ENCODE results near the gene C11orf68. TPM values are rescaled to one million over a fixed set of nuclear protein-coding genes. Genes with fewer than 3 reads are reported as not detected.

C11orf68 gene
- total RNA-seq, 4 donors from 2014 or later, result 19.4 to 38.4 (median 33.3) TPM

DNA sequence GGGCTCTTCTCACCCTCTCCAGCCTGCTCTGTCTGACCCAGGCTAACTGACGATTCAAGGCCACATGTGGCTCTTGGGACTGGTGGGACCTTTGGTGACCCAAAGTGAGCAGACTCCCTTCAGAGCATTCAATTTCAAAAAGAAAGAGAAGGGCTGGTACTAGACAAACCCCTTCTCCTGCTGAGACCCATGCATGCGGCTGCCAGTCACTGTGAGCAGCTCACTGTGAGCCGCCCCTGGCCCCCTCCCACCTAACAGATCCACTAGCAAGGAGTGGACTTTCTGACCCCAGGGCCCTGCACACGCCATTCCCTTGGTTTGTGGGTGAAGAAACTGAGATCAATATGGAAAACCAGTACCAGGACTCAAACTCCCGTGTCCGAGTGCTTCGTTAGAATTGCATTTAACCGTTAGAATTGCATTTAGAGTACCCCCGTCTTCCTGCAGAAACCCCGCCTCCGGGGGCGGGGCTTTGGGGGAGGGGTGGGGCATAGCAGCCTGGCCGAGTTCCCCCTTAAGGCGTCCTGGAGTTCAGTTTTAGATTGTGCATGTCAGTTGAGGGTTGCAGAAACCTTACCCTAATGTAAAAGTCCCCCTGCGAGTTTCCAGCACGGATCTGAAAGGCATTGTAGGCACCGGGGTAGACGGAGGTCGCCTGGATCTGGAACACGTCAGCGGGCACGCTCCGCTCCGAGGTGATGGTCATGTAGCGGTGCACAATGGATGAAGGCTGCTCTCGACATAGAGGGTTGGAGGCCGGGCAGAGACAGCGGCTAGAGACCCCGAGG is 51.4 kb downstream of the C11orf68 start:
- no peaks in the 10 kb centered on the region for H3K9me3 ChIP-seq
- WGBS, 2 donors (ENCODE audit: low coverage in 1 of 2), result 50 to 72% methylated on average over 4 to 14 of the region's 29 CpGs
- peak overlapping the region in 3 of 4 donors; percentile 12 to 98 (median 42) for H3K27ac ChIP-seq
- ATAC-seq, result no peak
- TF ChIP-seq EP300 (IDR thresholded peaks at IDR 0.05), result no peak
- TF ChIP-seq, protein P1, sequence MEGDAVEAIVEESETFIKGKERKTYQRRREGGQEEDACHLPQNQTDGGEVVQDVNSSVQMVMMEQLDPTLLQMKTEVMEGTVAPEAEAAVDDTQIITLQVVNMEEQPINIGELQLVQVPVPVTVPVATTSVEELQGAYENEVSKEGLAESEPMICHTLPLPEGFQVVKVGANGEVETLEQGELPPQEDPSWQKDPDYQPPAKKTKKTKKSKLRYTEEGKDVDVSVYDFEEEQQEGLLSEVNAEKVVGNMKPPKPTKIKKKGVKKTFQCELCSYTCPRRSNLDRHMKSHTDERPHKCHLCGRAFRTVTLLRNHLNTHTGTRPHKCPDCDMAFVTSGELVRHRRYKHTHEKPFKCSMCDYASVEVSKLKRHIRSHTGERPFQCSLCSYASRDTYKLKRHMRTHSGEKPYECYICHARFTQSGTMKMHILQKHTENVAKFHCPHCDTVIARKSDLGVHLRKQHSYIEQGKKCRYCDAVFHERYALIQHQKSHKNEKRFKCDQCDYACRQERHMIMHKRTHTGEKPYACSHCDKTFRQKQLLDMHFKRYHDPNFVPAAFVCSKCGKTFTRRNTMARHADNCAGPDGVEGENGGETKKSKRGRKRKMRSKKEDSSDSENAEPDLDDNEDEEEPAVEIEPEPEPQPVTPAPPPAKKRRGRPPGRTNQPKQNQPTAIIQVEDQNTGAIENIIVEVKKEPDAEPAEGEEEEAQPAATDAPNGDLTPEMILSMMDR (IDR thresholded peaks at IDR 0.05), result no peak
- no peak for TF ChIP-seq POLR2A (IDR thresholded peaks at IDR 0.05)
- TF ChIP-seq POLR2AphosphoS5 (IDR thresholded peaks at IDR 0.05), result no peak
- H3K4me3 ChIP-seq, result no peak overlapping the region
- H3K4me1 ChIP-seq, result peaks cover 0 to 73% (median 17%) of the 10 kb centered on the region in 3 donors
- H3K36me3 ChIP-seq, result peaks cover 0 to 84% of the 10 kb centered on the region in 2 donors
- no peaks in the 10 kb centered on the region for H3K27me3 ChIP-seq

Other genes starting within 250 kb of the C11orf68 start
- 10 to 100 TPM; 49.7 to 84.9 (median 81.6) TPM for gene KAT5, start 206.8 kb downstream of the C11orf68 start, total RNA-seq
- gene RNASEH2C, start 198.3 kb downstream of the C11orf68 start, total RNA-seq, result 100 to 1,000 TPM in 2 of 4 donors, 10 to 100 TPM in 2; 69.0 to 196 (median 96.3) TPM
- gene AP5B1, start 138.1 kb downstream of the C11orf68 start, total RNA-seq, result 10 to 100 TPM; 11.2 to 23.4 (median 15.7) TPM
- gene OVOL1, start 132.0 kb downstream of the C11orf68 start, total RNA-seq, result under 1 TPM in 1 of 4 donors, not detected in 3; 0.62 TPM
- under 1 TPM in 1 of 4 donors, not detected in 3; 0.13 TPM for gene SNX32, start 85.1 kb downstream of the C11orf68 start, total RNA-seq
- 100 to 1,000 TPM; 559 to 895 (median 639) TPM for gene CFL1, start 60.9 kb downstream of the C11orf68 start, total RNA-seq
- 10 to 100 TPM; 37.2 to 71.7 (median 60.8) TPM for gene MUS81, start 58.6 kb downstream of the C11orf68 start, total RNA-seq
- 10 to 100 TPM; 55.6 to 92.8 (median 81.2) TPM for gene EFEMP2, start 46.3 kb downstream of the C11orf68 start, total RNA-seq
- gene CTSW, start 39.2 kb downstream of the C11orf68 start, total RNA-seq, result 1 to 10 TPM in 1 of 4 donors, under 1 TPM in 2, not detected in 1; 0.52 to 3.6 (median 0.94) TPM
- gene FIBP, start 30.6 kb downstream of the C11orf68 start, total RNA-seq, result 10 to 100 TPM; 35.2 to 62.3 (median 54.6) TPM
- gene CCDC85B, start 28.4 kb downstream of the C11orf68 start, total RNA-seq, result 100 to 1,000 TPM in 1 of 4 donors, 10 to 100 TPM in 3; 68.7 to 111 (median 77.7) TPM
- gene FOSL1, start 18.7 kb downstream of the C11orf68 start, total RNA-seq, result 10 to 100 TPM in 1 of 4 donors, 1 to 10 TPM in 3; 1.4 to 24.9 (median 4.1) TPM
- gene DRAP1, start 364 bp upstream of the C11orf68 start, total RNA-seq, result 100 to 1,000 TPM in 2 of 4 donors, 10 to 100 TPM in 2; 80.2 to 118 (median 98.8) TPM
- not detected for gene TSGA10IP, start 26.4 kb upstream of the C11orf68 start, total RNA-seq
- gene SART1, start 42.7 kb upstream of the C11orf68 start, total RNA-seq, result 10 to 100 TPM; 32.3 to 96.1 (median 39.7) TPM
- gene EIF1AD, start 83.1 kb upstream of the C11orf68 start, total RNA-seq, result 10 to 100 TPM; 29.3 to 35.0 (median 30.7) TPM
- 10 to 100 TPM; 35.9 to 61.2 (median 43.4) TPM for gene BANF1, start 83.4 kb upstream of the C11orf68 start, total RNA-seq
- 1 to 10 TPM in 1 of 4 donors, not detected in 3; 1.7 TPM for gene CST6, start 92.9 kb upstream of the C11orf68 start, total RNA-seq
- gene CATSPER1, start 107.4 kb upstream of the C11orf68 start, total RNA-seq, result under 1 TPM in 1 of 4 donors, not detected in 3; 0.12 TPM
- 1 to 10 TPM; 1.2 to 7.8 (median 2.2) TPM for gene GAL3ST3, start 130.1 kb upstream of the C11orf68 start, total RNA-seq
- gene SF3B2, start 133.3 kb upstream of the C11orf68 start, total RNA-seq, result 100 to 1,000 TPM; 113 to 179 (median 160) TPM
- 10 to 100 TPM; 32.7 to 81.8 (median 38.2) TPM for gene PACS1, start 151.2 kb upstream of the C11orf68 start, total RNA-seq